HG02943 (cell line): Measurements from ENCODE around the gene HOXB6.

ENCODE experiments used
- ATAC-seq: cut with Tn5 transposase; IDR thresholded peaks from one replicate; pipeline ENCODE4 v1.9.1; 2021; ENCODE audit warnings: mild to moderate bottlenecking, low read depth, moderate library complexity; ENCODE audit not compliant: unreplicated experiment

HOXB6 gene

GRCh38 chr17:48556576-48557401 lies 48.0 kb downstream of the HOXB6 start:
- no peak for ATAC-seq

- ATAC-seq = no peak
Observed at GRCh38 chr17:48556229-48556575, 48.6 kb downstream of the HOXB6 start.

GRCh38 chr17:48555258-48556228 lies 49.2 kb downstream of the HOXB6 start:
- ATAC-seq = no peak

DNA sequence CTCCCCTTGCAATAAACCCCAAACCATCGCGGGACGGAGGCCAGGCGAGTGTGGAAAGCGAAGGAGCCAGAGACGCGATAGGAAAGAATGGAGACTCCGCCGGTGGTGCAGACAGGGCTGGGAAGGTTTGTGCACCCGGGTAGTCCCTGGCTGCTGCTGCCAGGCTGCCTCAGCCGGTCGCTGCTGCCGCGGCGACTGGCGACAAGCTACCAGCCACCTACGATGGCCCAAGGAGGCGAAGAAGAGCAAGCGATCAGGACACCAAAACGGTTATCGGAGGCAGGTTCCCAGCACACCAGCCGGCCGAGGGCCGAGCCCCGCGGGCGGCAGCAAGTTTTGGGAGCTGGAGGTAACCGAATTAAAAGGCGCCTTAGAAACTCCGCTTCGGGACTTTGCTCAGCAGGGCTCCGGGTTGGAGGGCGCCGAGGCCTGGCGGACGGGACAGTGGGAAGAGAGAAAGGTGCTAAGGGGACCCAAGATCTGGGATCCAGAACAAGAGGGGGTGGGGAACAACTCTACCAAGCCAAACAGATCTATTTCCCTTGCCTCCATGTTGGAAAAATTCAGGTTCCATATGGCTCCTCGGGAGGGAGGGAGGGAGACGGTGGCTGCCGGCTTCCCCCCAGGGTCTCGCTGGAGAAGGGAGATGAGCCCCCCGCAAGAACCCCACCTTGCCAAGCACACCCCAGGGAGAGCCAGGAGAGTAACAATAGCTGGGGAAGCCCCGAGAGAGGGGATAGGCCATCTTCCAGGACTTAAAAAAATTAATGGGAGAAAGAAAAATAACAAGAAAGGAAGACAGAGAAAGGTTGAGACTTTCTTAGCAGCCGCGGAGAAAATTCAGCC lies 50.2 kb downstream of the HOXB6 start:
- no peak for ATAC-seq

DNA sequence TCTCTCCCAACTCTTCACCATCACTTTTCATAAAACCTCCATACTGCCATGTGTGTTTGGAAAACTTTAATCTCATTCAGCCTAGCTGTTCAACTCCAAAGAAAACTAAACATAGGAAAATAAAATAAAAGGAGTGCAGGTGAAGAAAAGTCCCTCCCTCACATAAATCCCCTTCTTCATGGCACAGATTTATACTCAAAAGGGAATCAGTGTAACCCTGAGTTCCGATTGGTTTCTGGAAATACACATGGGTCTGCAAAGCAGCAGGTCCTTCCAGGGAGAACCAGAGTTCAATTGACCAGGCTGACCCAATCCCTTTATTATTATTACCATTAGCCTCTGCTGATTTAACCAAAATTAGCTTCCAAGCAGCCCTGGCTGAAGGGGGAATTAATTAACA lies 51.0 kb downstream of the HOXB6 start:
- ATAC-seq = no peak

DNA sequence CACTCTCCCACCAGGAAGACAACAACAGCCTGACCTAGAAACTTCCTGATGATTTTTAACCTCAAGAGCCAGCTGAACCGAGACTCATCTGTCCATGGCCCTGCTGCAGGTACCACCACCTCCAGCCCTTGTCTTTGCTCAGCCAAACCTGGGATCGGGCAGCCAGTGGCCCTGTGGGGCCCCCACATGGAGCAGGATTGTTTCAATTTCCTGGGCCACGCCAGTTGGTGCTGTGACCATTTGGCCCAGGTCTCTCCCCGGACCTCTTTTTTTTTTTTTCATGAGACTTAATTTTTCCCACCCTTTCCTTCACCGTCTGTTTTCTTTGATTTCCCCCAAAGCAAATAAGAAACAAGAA lies 51.6 kb downstream of the HOXB6 start:
- no peak for ATAC-seq

DNA sequence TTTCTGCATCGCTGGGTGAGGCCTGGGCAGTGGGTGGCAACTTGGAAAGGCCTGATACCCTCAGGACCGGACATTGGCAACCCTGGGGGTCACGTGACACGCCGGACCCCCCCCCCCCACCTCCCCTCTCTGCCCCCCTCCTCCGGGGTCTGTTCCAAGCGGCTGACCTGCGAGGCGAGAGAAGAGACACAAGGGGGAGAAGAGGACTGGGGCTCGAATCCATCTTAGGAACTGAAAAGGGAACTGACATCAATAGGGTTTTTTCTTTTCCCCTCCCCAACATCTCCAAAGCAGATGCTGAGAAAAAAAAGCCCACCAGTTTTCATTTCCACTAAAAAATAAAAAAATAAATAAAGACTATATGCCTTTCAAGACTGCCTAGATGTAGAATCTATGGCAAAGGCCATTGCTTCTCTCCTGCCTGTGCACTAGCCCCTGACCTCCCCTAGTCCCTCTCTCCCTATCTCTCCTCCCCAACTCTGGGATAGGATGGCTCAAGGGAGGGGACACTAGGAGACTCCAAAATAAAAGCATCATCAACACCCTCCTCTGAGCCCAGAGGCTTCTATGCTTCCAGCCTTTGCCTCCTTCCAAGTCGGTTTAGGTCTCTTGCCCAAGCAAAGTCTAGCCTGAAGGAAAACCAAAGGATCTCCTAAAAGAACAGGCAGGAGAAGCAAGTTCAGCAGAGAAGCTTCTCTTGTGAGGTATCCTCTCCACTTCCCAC lies 52.2 kb downstream of the HOXB6 start:
- no peak for ATAC-seq

DNA sequence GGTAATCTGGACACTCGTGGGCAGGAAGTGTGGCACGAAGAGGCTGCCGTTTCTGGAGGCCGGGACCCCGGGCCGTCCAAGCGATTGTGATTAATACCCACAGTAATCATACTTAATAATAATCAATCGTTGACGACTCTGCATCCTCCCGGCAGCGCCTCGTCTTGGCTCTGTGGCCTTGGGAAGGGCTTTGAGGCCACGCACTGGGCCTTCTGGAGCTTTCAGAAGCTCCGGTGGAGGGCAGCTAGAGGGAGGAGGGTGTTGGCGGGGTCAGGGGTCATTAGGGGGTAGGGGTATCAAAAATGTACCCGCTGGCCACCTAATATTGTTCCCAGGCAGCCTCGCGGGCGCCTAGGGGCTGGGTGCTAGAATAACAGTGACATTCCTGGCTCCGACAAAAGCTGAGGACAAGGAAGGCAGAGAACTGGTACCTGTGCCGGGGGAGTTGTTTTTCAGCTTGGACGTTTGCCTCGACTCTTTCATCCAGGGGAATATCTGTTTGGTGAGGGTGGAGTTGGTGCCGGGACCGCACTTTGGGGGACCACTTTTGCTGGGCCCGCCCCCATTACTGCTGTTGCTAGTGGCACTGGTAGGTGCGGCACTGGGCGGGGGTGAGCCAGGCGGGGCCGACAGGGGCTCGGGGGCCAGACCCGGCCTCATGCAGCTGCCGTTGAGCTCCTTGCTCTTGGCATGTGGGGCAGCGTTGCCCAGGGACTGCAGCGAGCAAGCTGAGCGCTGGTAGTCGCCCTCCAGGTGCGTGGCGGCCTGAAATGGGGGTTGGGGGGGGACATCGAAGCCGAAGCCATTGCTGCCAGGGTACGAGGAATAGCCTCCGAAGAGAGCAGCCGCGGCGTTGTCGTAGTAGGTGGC lies 53.0 kb downstream of the HOXB6 start:
- ATAC-seq = no peak

GRCh38 chr17:48551214-48551555 lies 53.6 kb downstream of the HOXB6 start:
- no peak for ATAC-seq

DNA sequence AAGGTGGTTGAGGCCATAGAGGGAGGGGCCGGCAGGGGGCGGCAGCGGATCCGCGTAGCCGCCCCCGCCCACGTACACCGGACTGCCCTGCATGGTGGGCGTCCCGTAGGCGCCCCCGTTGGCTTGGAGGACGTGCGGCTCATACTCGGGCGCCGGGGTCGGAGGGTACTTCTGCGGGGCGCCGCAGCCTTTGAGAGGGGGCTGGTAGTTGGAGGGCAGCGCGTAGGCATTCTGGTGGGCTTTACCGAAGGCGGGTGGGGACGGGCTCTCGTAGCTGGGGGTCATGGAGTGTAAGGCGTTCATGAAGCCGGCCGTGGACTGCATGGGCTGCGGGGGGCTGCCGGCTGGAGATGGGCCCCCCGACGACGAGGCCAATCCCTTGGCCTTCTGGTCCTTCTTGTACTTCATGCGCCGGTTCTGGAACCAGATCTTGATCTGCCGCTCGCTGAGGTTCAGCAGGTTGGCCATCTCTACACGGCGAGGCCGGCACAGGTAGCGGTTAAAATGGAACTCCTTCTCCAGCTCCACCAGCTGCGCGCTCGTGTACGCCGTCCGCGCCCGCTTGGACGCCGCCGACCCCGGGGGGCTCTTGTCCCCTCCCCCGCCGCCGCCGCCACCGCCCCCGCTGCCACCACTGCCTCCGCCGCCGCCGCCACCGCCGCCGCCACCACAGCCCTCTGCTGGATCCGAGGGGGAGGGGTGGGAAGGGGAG lies 54.1 kb downstream of the HOXB6 start:
- ATAC-seq = no peak

DNA sequence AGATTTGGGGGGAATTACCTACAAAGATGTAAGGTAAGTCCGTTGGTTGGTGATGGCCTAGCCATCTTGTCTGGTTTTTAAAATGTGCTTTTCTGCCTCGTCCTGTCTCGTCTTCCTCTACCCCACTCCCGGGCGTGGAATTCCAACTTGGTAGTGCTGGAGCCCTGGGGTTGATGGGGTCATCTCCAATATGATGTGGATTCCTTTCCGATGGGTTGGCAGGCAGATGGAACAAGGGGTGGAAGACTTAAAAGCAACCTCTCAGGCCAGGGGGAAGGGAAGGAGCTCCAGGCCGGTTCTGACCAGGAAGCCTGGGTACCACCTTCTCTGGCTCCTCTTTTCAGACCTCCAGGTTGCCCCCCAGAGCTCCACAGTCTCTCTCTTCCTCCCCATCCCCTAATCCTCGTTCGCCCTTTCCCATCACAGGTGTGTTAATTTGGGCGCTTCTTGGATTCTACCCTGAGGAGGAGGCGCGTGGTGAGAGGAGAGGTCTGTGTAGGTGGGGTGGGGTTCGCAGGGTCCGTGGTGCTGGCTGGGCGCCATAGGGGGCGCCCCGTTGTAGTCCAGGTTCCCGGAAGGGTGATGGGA lies 54.8 kb downstream of the HOXB6 start:
- no peak for ATAC-seq

- no peak for ATAC-seq
Observed at GRCh38 chr17:48549281-48549630, 55.5 kb downstream of the HOXB6 start.

DNA sequence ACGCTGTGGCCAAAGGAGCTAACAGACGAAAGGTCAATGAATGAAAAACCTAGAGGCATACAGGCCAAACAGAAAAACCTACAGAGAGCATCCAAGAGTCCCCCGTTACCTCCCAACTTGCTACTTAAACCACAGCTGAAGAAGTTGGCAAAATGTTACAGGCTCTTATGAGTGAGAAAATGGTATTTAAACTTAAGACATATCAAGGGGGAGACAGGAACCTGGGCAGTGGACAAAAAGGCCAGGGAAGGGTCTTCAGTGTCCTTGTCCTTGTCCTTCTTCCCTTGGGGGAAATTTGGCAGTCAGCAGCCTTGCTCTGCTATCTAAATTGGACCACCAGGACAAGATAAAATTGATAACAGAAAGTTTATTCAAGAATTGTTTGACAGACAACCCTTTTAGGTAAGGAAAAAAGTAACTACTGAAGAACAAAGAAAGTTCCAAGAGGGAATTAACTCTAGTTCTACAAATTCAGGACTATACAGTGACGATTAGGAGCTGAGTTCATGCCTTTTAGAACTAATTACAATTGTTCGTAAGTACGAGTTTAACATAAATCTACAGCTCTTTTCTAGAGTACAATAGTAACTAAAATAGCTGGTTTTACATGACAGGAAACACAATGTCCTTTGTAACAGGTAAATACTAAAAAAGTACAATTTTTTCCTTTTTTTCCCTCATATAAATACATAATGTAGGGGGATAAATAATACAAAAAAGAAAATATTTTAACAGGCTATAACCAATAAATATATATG lies 56.1 kb downstream of the HOXB6 start:
- ATAC-seq = no peak

GRCh38 chr17:48547808-48548522 lies 56.8 kb downstream of the HOXB6 start:
- no peak for ATAC-seq

GRCh38 chr17:48546924-48547807 lies 57.6 kb downstream of the HOXB6 start:
- no peak for ATAC-seq
